OCI-LY1 (cell line): ENCODE measurements around the gene PGAP1.

ENCODE experiments used
- H2AFZ ChIP-seq: fragments of 200-600 bp; sonication (generic), shearing (Covaris generic); 2 replicates; pipeline ENCODE4 v1.6.0; 2014; ENCODE audit warnings: antibody characterized with exemption, mild to moderate bottlenecking, low read length
- H3F3A ChIP-seq: fragments of 200-600 bp; sonication (generic), shearing (Covaris generic); 2 replicates; pipeline ENCODE4 v1.6.0; 2014; ENCODE audit warnings: mild to moderate bottlenecking, antibody characterized with exemption, low read length, moderate library complexity; ENCODE audit not compliant: insufficient read depth
- H3K27ac ChIP-seq: fragments of 200-600 bp; sonication (generic); 2 replicates; pipeline ENCODE4 v1.5.1; 2014; ENCODE audit warnings: low read length, mixed run types, mild to moderate bottlenecking, low read depth; ENCODE audit not compliant: poor library complexity, severe bottlenecking
- H3K27me3 ChIP-seq: fragments of 200-600 bp; sonication (generic); 2 replicates; pipeline ENCODE4 v1.6.0; 2014; ENCODE audit warnings: antibody characterized with exemption, mild to moderate bottlenecking, low read length, moderate library complexity; ENCODE audit not compliant: insufficient read depth
- H3K36me3 ChIP-seq: fragments of 200-600 bp; sonication (generic); 2 replicates; pipeline ENCODE4 v1.6.1; 2014; ENCODE audit warnings: mild to moderate bottlenecking, antibody characterized with exemption, low read length, moderate library complexity, mixed read lengths; ENCODE audit not compliant: insufficient read depth
- H3K4me1 ChIP-seq: fragments of 200-600 bp; sonication (generic); 2 replicates; pipeline ENCODE4 v1.5.1; 2014; ENCODE audit warnings: mild to moderate bottlenecking, low read length, moderate library complexity; ENCODE audit not compliant: insufficient read depth, severe bottlenecking
- H3K4me2 ChIP-seq: fragments of 200-600 bp; sonication (generic), shearing (Covaris generic); 2 replicates; pipeline ENCODE4 v1.6.1; 2014; ENCODE audit warnings: low read length
- H3K4me3 ChIP-seq: fragments of 200-600 bp; sonication (generic); 2 replicates; pipeline ENCODE4 v1.5.1; 2014; ENCODE audit warnings: low read length, low read depth, mild to moderate bottlenecking, mixed read lengths; ENCODE audit not compliant: poor library complexity, severe bottlenecking
- H3K79me2 ChIP-seq: fragments of 200-600 bp; shearing (Covaris generic); 2 replicates; pipeline ENCODE4 v1.6.1; 2016; ENCODE audit warnings: mixed run types, low read length, mixed read lengths; ENCODE audit not compliant: insufficient read depth
- H3K9ac ChIP-seq: fragments of 200-600 bp; sonication (generic), shearing (Covaris generic); 2 replicates; pipeline ENCODE4 v1.6.1; 2014; ENCODE audit warnings: mild to moderate bottlenecking, low read length, mixed read lengths
- H3K9me2 ChIP-seq: fragments of 200-600 bp; sonication (generic), shearing (Covaris generic); 2 replicates; pipeline ENCODE4 v1.6.1; 2014; ENCODE audit warnings: low read depth, mild to moderate bottlenecking, low read length, mixed read lengths
- H3K9me3 ChIP-seq: fragments of 200-600 bp; shearing (Covaris generic); 2 replicates; pipeline ENCODE4 v1.6.1; 2014; ENCODE audit warnings: low read length, mixed read lengths
- H4K20me1 ChIP-seq: fragments of 200-600 bp; sonication (generic), shearing (Covaris generic); 2 replicates; pipeline ENCODE4 v1.6.0; 2016; ENCODE audit warnings: mild to moderate bottlenecking, low read length; ENCODE audit not compliant: insufficient read depth
- EZH2 ChIP-seq: fragments of 200-600 bp; sonication (generic), shearing (Covaris generic); IDR thresholded peaks from 2 replicates; pipeline ENCODE4 v1.8.0; 2017; ENCODE audit warnings: borderline replicate concordance, mixed run types, mild to moderate bottlenecking, antibody characterized with exemption, low read length, moderate library complexity, mixed read lengths
- TF ChIP-seq, protein P1 (sequence below): fragments of 200-600 bp; sonication (generic), shearing (Covaris generic); IDR thresholded peaks from 2 replicates; pipeline ENCODE4 v1.5.1; 2017; ENCODE audit warnings: mild to moderate bottlenecking, antibody characterized with exemption, low read length, moderate library complexity, mixed read lengths

The PGAP1 gene

GRCh38 chr2:196808083-196808665 lies 118.3 kb downstream of the PGAP1 start:
- no peaks in the 10 kb centered on the region for H4K20me1 ChIP-seq
- no peaks in the 10 kb centered on the region; the same call in 1 of the 2 replicates for H3K27me3 ChIP-seq
- no peaks in the 10 kb centered on the region for H3K79me2 ChIP-seq
- no peak overlapping the region for H3K4me2 ChIP-seq
- H3K9ac ChIP-seq = no peak overlapping the region
- H3K4me1 ChIP-seq = no peaks in the 10 kb centered on the region
- no peak overlapping the region for H3K27ac ChIP-seq
- no peak overlapping the region for H3K4me3 ChIP-seq
- no peaks in the 10 kb centered on the region for H3F3A ChIP-seq
- no peaks in the 10 kb centered on the region for H3K9me3 ChIP-seq
- no peak overlapping the region for H2AFZ ChIP-seq
- no peaks in the 10 kb centered on the region for H3K36me3 ChIP-seq
- no peaks in the 10 kb centered on the region for H3K9me2 ChIP-seq
- no peak for TF ChIP-seq EZH2
- TF ChIP-seq, protein P1, sequence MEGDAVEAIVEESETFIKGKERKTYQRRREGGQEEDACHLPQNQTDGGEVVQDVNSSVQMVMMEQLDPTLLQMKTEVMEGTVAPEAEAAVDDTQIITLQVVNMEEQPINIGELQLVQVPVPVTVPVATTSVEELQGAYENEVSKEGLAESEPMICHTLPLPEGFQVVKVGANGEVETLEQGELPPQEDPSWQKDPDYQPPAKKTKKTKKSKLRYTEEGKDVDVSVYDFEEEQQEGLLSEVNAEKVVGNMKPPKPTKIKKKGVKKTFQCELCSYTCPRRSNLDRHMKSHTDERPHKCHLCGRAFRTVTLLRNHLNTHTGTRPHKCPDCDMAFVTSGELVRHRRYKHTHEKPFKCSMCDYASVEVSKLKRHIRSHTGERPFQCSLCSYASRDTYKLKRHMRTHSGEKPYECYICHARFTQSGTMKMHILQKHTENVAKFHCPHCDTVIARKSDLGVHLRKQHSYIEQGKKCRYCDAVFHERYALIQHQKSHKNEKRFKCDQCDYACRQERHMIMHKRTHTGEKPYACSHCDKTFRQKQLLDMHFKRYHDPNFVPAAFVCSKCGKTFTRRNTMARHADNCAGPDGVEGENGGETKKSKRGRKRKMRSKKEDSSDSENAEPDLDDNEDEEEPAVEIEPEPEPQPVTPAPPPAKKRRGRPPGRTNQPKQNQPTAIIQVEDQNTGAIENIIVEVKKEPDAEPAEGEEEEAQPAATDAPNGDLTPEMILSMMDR = 0 out of 2 replicates have a peak, but pooled peaks have one; percentile 10

- Histone ChIP-seq H3K27ac (no peak overlapping the region), H3K9ac (no peak overlapping the region), H2AFZ (no peak overlapping the region), H3K4me1 (peaks cover 5% of the 10 kb centered on the region), H3K4me3 (no peak overlapping the region), H3K27me3 (no peaks in the 10 kb centered on the region; the same call in 1 of the 2 replicates), H3K4me2 (no peak overlapping the region), H3K79me2 (0 out of 2 replicates have a peak, but pooled peaks cover under 1% of the 10 kb centered on the region), H3K9me3 (no peaks in the 10 kb centered on the region), H3K9me2 (no peaks in the 10 kb centered on the region), H4K20me1 (no peaks in the 10 kb centered on the region), H3K36me3 (no peaks in the 10 kb centered on the region), H3F3A (no peaks in the 10 kb centered on the region)
- TF ChIP-seq EZH2 = no peak
- TF ChIP-seq, protein P1 = no peak
Measured at GRCh38 chr2:196804381-196804780, 122.1 kb downstream of the PGAP1 start.

- Histone ChIP-seq H3K9me2 (no peaks in the 10 kb centered on the region), H2AFZ (no peak overlapping the region), H3K9me3 (no peaks in the 10 kb centered on the region), H3K4me1 (peaks cover 14% of the 10 kb centered on the region), H3K36me3 (peaks cover 5% of the 10 kb centered on the region; the same call in 1 of the 2 replicates), H4K20me1 (no peaks in the 10 kb centered on the region), H3K4me2 (no peak overlapping the region), H3K4me3 (no peak overlapping the region), H3K27ac (no peak overlapping the region), H3F3A (no peaks in the 10 kb centered on the region), H3K79me2 (peaks cover 7% of the 10 kb centered on the region), H3K27me3 (no peaks in the 10 kb centered on the region), H3K9ac (no peak overlapping the region)
- TF ChIP-seq EZH2 = no peak
- TF ChIP-seq, protein P1 = no peak
Measured at GRCh38 chr2:196802401-196802800, 124.1 kb downstream of the PGAP1 start.
